SK-N-SH treated with all-trans-retinoic acid at 6 μM for 48 hours (cell line): ENCODE results near the gene PYCR2.

Experiments
- CREB5 ChIP-seq: fragments of 250-450 bp; sonication (Bioruptor Pico); IDR thresholded peaks from 2 replicates; pipeline ENCODE4 v1.5.1; 2020; ENCODE audit warnings: low read depth, mild to moderate bottlenecking, moderate library complexity
- ISL1 ChIP-seq: fragments of 250-450 bp; sonication (Bioruptor Pico); IDR thresholded peaks from 2 replicates; pipeline ENCODE4 v2.1.2; 2022; ENCODE audit warnings: mild to moderate bottlenecking, moderate library complexity
- OSR1 ChIP-seq: fragments of 250-450 bp; sonication (Bioruptor Pico); IDR thresholded peaks from 2 replicates; pipeline ENCODE4 v1.8.0; 2022; ENCODE audit warnings: moderate library complexity, mild to moderate bottlenecking, inconsistent platforms
- RARB ChIP-seq: fragments of 250-450 bp; sonication (Bioruptor Pico); IDR thresholded peaks from 2 replicates; pipeline ENCODE4 v1.8.0; 2021; ENCODE audit warnings: mild to moderate bottlenecking, moderate library complexity
- SNAI2 ChIP-seq: fragments of 250-450 bp; sonication (Bioruptor Pico); IDR thresholded peaks from 2 replicates; pipeline ENCODE4 v1.5.0; 2020; ENCODE audit warnings: mild to moderate bottlenecking, moderate library complexity
- TCF4 ChIP-seq: fragments of 250-450 bp; sonication (Bioruptor Pico); IDR thresholded peaks from 2 replicates; pipeline ENCODE4 v1.8.0; 2021; ENCODE audit warnings: mild to moderate bottlenecking, moderate library complexity, borderline replicate concordance
- ZFP30 ChIP-seq: fragments of 450-650 bp; formaldehyde crosslinking; IDR thresholded peaks from 2 replicates; pipeline ENCODE4 v1.5.0; 2022; ENCODE audit warnings: mild to moderate bottlenecking, moderate library complexity
- ZNF565 ChIP-seq: fragments of 450-650 bp; formaldehyde crosslinking; conservative IDR thresholded peaks from 2 replicates; pipeline ENCODE4 v1.5.0; 2020; ENCODE audit warnings: low read depth, mild to moderate bottlenecking, moderate library complexity
- TF ChIP-seq, protein P1 (sequence below): fragments of 250-450 bp; sonication (Bioruptor Pico); IDR thresholded peaks from 2 replicates; pipeline ENCODE4 v1.8.0; 2020; ENCODE audit warnings: mild to moderate bottlenecking, moderate library complexity, borderline replicate concordance
- TF ChIP-seq, protein P2 (sequence below): fragments of 250-450 bp; sonication (Bioruptor Pico); IDR thresholded peaks from 2 replicates; pipeline ENCODE4 v1.5.1; 2021; ENCODE audit warnings: mild to moderate bottlenecking, moderate library complexity

DNA sequence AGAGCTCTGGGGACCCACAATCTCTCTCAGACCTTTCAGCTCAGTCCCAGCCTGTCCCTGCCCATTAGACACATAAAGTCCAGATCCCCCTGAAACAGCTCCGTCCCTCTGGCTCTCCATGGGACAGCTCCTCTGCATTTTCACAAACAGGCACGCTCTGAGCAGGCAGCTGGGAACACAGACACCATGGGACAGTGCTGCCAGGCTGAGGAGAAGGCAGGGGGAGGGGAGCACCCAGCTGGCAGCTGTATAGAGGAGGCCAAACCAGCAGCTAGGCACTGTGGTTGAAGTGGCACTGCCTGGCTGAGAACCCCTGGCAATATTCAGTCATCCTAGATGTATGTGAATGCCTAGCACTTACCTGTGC is 43.8 kb downstream of the PYCR2 start:
- TF ChIP-seq TCF4 (CRISPR knock-in tag): no peak
- TF ChIP-seq, protein P1, sequence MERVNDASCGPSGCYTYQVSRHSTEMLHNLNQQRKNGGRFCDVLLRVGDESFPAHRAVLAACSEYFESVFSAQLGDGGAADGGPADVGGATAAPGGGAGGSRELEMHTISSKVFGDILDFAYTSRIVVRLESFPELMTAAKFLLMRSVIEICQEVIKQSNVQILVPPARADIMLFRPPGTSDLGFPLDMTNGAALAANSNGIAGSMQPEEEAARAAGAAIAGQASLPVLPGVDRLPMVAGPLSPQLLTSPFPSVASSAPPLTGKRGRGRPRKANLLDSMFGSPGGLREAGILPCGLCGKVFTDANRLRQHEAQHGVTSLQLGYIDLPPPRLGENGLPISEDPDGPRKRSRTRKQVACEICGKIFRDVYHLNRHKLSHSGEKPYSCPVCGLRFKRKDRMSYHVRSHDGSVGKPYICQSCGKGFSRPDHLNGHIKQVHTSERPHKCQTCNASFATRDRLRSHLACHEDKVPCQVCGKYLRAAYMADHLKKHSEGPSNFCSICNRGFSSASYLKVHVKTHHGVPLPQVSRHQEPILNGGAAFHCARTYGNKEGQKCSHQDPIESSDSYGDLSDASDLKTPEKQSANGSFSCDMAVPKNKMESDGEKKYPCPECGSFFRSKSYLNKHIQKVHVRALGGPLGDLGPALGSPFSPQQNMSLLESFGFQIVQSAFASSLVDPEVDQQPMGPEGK: no peak
- TF ChIP-seq ZNF565 (CRISPR knock-in tag): no peak
- no peak for TF ChIP-seq RARB
- no peak for TF ChIP-seq ZFP30 (CRISPR knock-in tag)
- no peak for TF ChIP-seq ISL1
- TF ChIP-seq CREB5 (CRISPR knock-in tag): no peak
- no peak for TF ChIP-seq SNAI2 (CRISPR knock-in tag)
- TF ChIP-seq OSR1 (CRISPR knock-in tag): no peak
- TF ChIP-seq, protein P2, sequence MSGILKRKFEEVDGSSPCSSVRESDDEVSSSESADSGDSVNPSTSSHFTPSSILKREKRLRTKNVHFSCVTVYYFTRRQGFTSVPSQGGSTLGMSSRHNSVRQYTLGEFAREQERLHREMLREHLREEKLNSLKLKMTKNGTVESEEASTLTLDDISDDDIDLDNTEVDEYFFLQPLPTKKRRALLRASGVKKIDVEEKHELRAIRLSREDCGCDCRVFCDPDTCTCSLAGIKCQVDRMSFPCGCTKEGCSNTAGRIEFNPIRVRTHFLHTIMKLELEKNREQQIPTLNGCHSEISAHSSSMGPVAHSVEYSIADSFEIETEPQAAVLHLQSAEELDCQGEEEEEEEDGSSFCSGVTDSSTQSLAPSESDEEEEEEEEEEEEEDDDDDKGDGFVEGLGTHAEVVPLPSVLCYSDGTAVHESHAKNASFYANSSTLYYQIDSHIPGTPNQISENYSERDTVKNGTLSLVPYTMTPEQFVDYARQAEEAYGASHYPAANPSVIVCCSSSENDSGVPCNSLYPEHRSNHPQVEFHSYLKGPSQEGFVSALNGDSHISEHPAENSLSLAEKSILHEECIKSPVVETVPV: no peak
